ENCODE data around the gene MATN1.
"Not testable (repeated sequence)": the region's sequence is repeated elsewhere in the genome, so short reads cannot be mapped to it uniquely, and the experiment has no call there.

The MATN1 gene

DNA sequence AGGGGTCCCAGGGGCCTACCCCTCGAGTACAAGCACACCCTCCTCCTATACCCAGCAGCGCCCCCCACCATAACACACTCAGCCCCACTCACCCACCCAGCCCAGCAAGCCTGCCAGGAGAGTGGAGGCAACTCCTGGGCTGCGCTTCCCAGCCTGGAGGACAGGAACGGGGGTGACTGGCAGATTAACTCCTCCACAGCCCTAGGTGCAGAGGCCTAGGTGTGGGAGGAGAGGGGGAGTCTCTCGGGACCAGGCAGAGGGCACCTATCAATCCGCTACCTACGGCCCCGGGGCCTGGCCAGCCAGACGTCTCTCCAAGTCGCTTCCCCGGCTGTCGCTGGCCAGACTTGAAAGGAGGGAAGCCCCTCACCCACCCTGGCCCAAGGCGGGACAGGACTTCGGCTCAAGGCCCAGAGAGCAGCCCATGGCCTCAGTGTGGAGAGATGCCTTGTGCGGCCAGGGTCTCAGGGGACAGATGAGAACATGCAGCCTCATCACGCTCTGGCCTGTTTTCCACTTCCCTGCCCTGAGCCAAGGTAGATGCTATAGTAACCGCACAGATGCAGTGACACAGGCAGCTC is 24.9 kb downstream of the MATN1 start:
- no peak for DNase-seq (ENCODE audit: low read depth, low spot score)

GRCh38 chr1:30697571-30698376 is 25.6 kb downstream of the MATN1 start:
- DNase-seq (ENCODE audit: low read depth, low spot score), result no peak

GRCh38 chr1:30696831-30697230 is 26.6 kb downstream of the MATN1 start:
- DNase-seq (ENCODE audit: low read depth, low spot score), result no peak

DNA sequence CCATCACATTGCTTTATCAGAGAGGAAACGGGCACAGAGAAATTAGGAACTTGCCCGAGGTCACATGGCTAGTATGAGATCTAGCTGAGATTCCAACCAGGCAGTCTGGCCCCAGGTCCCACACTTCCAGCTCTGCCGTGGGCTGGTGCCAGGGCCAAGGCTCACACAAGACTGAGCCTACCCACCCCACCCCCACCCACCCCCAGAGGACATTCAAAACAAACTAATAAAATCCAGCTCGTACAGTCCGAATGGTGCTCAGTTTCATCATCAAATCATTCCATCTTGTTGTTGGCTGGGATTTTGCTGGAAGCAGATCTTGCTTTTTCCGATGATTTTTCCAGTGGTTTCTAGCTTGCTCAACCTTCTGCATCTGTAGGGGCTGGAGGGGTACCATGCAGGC is 27.9 kb downstream of the MATN1 start:
- DNase-seq (ENCODE audit: low read depth, low spot score), result no peak

- no peak for DNase-seq (ENCODE audit: low read depth, low spot score)
Observed at GRCh38 chr1:30694280-30695175, 28.9 kb downstream of the MATN1 start.

DNA sequence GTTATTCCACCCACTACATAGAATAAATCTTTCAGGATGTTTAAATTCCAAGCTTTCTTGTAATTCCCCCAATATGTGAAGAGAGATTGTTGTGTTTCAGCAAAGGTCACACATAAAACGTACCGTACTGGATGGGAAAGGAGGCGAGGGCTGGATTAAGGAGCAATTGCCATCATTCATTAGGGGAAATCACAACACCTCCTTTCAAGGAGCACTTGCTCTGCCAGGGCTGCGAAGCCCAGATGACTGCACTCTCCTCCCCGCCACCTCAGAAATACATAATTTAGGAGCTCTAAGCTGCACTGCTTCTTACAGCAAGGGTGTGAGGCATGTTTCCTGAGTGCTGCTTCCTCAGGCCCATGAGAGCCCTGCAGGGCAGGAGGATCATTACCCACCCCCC is 29.6 kb downstream of the MATN1 start:
- DNase-seq (ENCODE audit: low read depth, low spot score), result no peak

DNA sequence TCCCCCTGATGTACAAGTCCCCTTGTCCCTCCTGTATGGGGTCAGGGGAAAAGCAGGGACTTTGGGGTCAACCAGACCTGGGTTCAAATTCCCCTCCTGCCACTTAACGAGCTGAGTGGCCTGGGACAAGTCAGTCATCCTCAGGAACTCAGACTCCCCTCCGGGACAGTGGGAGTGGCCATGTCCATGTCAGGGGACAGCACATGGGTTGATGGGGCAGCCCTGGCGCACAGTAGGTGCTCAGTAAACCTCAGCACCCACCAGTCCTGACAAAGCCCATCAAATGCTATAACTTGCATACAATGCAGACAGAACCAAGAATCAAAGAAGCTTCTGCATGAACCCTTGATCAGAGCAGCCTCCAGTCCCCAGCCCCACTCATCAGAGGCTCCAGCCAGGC is 30.0 kb downstream of the MATN1 start:
- no peak for DNase-seq (ENCODE audit: low read depth, low spot score)

DNA sequence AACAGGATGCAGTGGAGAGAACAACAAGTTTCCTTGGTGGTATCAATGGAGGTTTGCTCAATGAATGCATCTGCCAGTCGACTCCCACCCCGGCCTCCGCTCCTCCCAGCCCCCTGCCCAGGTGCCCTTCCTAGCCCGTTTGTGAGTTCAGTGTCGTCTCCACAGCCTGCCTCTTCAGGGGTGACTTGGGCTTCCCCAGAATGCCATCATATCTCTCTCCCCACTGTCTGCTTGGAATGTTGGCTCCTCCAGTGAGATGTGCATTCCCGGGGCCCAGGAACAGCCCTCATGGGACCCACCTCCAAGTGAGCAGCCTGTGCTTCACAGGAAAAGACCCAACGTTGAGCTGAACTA is 30.5 kb downstream of the MATN1 start:
- no peak for DNase-seq (ENCODE audit: low read depth, low spot score)

GRCh38 chr1:30692201-30692947 is 31.0 kb downstream of the MATN1 start:
- no peak for DNase-seq (ENCODE audit: low read depth, low spot score)

DNA sequence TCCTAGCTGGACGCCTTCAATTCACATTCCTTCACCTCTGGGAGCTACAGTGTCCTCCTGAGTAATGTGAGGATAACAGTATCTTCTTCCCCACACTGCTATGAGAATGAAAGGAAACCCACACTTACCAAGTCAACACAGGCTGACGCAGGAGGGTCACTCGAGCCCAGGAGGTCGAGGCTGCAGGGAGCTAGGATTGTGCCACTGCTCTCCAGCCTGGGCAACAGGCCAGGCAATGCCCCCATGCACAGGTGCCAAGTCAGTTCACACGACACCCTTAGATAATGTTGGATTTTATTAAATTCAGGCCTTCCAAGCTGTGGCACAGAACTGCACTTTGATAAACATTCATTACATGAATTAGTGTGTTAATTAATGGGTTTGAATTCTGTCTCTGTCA is 31.9 kb downstream of the MATN1 start:
- no peak for DNase-seq (ENCODE audit: low read depth, low spot score)

- no peak for DNase-seq (ENCODE audit: low read depth, low spot score)
Observed at GRCh38 chr1:30689901-30690645, 33.3 kb downstream of the MATN1 start.

DNA sequence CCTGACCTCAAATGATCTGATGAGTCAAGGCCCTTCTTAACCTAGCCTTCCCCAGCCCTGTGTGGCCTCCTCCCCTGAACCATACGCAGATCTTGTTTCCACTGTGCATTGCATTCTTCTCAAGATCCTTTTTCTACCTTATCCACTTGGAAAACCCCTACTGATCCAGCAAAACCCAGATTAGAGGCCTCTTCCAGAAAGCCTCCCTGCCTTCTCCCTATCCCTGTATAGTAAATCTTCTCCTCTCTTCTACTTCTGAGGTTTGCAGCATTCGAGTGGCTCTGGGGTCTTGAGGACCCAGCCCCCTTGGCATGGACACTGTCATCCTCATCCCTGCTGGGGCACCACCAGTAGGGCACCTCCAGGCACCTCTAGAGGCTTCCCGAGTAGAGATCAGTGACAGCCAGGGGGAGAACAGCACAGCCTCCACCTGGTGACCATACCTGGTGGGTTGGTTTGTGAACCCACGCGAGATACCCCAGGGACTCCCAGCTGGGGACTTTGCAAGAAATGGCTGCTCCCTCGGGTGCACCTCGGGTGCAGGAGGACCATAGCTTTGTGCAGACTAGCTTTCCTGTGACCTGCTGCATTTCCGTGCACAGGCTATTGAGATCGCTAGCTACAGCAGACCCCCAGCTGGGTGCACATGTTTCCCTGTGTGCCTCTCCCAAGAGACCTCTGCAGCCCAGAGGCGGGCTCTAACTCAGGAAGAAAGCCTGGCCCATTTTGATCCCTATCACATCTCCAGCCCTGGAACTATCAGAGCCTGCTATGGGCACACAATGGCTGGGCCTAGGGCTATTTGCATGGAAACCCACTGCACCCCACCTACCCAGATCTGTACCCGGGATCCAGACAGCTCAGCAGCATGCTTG is 34.2 kb downstream of the MATN1 start:
- DNase-seq (ENCODE audit: low read depth, low spot score), result no peak

GRCh38 chr1:30688516-30688915 is 34.9 kb downstream of the MATN1 start:
- not testable (repeated sequence) for DNase-seq (ENCODE audit: low read depth, low spot score)

DNA sequence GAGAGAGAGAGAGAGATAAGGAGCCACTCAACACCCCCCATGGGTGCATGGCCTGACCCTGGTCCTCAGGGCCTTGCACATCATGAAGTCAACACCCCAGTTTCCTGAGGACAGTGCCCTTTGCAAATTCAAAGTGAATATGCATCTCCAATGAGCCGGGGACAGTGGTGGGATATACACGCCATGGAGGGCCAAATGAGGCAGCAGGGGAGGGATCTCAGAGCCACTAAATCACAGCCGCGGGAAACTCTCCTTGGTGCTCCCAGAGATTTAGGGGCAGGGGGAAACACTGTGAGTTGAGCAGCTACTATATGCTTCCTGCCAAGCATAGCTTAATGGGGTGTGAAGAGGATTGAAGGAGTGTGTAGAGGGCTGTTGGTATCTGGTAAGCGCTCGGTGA is 35.5 kb downstream of the MATN1 start:
- no peak for DNase-seq (ENCODE audit: low read depth, low spot score)

DNA sequence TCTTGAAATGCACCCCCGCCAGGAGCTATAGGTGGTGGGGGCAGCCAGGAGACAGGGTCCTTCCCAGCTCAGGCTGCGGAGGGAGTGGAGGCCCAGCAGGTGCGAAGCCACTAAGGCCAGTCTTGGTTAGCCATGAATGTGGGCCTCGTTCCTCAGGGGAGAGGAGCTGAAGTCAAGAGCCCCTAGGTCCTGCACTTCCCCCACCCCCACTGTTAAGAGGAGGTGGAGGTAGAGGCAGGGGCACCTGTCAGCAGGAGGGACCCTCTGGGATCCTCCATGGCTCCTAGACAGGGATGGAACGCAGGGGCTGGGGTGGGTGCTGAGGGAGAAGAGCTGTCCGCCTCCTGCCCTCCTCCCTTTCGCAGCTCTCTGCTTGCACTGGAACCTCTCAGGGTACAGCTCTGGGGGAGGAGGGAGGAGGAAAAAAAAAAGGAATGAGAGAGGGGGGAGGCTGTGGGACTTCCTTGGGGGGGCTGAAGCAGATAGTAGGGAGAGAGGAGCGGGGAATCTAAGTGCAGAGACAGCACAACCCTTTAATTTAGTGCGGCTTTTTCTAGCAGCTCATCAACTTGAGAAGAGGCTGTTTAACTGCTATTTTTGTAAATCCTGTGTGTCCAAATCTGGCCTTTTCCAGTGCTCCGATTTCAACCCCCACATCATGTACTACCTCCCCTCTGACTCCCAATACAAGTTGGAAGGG is 37.0 kb downstream of the MATN1 start:
- no peak for DNase-seq (ENCODE audit: low read depth, low spot score)

- no peak for DNase-seq (ENCODE audit: low read depth, low spot score)
Observed at GRCh38 chr1:30685796-30686165, 37.6 kb downstream of the MATN1 start.

GRCh38 chr1:30684881-30685795 is 38.2 kb downstream of the MATN1 start:
- no peak for DNase-seq (ENCODE audit: low read depth, low spot score)

GRCh38 chr1:30684259-30684658 is 39.1 kb downstream of the MATN1 start:
- DNase-seq (ENCODE audit: low read depth, low spot score), result no peak

DNA sequence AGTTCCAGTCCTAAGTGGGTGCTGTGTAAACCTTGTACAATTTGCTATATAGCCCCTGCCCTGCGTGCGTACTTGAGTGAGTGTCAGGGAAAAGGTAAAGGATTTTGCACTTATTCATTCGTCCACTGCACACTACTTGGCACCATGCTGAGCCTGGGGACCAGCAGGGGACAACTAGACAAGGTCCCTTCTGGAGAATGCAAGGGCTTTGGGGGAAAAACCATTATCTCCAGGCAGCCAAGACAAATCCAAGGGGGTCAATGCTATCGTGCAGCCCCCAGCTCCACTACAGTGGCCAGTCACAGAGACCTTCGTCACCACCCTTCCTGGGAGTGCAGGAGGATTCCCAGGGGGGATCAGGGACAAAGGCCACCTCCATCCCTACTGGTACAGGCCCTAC is 39.7 kb downstream of the MATN1 start:
- no peak for DNase-seq (ENCODE audit: low read depth, low spot score)

Measured in smooth muscle cell of the brain vasculature (primary cell).